Bronchial smooth muscle cell (primary cell): ENCODE measurements around the gene ALDH9A1. TPM values are rescaled to one million over a fixed set of nuclear protein-coding genes. Genes with fewer than 3 reads are reported as not detected.

Experiments
- total RNA-seq: library from RNA; depleted of rRNA; stranded (reverse); fragments of >200 nt; gene quantifications from 2 replicates; pipeline ENCODE4 v1.2.1, GENCODE V29; 2014

Gene ALDH9A1
- total RNA-seq, result 162 and 170 TPM in 2 replicates

GRCh38 chr1:165697881-165698760, at the start of gene ALDH9A1:
ALDH9A1 (minus strand) TSS chr1:165698562; CDS start chr1:165698558, 4 bp downstream.

DNA sequence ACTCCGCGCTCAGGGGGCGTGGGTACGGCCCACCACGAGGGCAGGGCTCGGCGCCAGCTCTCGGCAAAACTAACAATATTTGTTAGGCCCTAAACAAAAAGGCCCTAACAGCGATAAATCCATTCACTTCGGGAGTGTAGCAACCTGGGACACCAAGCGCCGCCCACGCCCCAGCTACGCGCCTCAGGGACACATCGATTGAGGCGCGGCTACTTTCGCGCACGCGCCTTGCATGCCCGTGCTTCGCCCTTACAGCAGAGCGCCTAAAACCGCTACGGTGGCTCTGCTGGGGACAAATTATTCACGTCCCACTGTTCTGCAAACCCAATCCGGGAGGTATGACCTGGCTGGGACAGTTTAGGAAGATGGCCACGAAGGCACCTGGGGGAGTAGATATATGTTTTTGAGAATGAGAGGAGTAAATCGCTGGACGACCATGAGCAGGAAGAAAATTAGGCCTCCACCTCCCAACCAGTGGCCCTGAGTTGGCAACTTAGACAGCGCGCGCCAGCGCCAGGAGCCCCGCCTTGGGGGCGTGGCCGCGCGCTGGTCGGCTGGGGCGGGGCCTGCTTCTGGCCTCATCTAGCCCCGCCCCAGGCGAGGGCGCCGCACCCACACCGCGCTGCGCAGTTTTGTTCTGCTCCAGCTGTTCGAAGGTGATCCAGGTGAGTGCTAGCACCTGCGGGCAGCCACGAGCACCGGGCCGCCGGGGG, 67.6 kb downstream of the ALDH9A1 start, which contains the start of gene MGST3:
TSS of gene MGST3 (plus strand) at position 606 of the 713 bp plus-strand sequence. CDS start 18,614 bp downstream, outside the sequence.

Other genes with a start within 250 kb of the ALDH9A1 start
- gene LRRC52, start 154.6 kb downstream of the ALDH9A1 start, total RNA-seq, result not detected in 2 replicates
- gene MGST3, start 67.3 kb downstream of the ALDH9A1 start, total RNA-seq, result 215 and 246 TPM in 2 replicates
- 41.7 and 60.4 TPM in 2 replicates for gene TMCO1, start 70.3 kb upstream of the ALDH9A1 start, total RNA-seq
- 28.5 and 30.2 TPM in 2 replicates for gene UCK2, start 129.1 kb upstream of the ALDH9A1 start, total RNA-seq